SK-MEL-5 (cell line): ENCODE measurements around the gene ALG12. TPM values are rescaled to one million over a fixed set of nuclear protein-coding genes. Genes with fewer than 3 reads are reported as not detected.

Experiments
- DNase-seq: peaks from one replicate; pipeline ENCODE4 v3.0.0-alpha.2; 2016; ENCODE audit warnings: low read depth, low spot score
- in situ Hi-C: cut with HindIII; loops from 2 replicates; pipeline ENCODE4 v1.10.0; 2016; ENCODE audit warnings: low sequenced_read_pairs, high pct_unique_total_duplicates, low pct_unique_long_range_greater_than_20kb
- total RNA-seq: library from RNA; depleted of rRNA; stranded (reverse); fragments of >200 nt; shearing (Covaris generic); gene quantifications from 2 replicates; pipeline ENCODE4 v1.2.3, GENCODE V29; 2014

The ALG12 gene
- total RNA-seq, 1 experiment from 2014 or later = 22.8 TPM

- in situ Hi-C loops = no loop called here
Observed at GRCh38 chr22:49885281-49885680, 33.0 kb downstream of the ALG12 start.

GRCh38 chr22:49884503-49885260 lies 33.6 kb downstream of the ALG12 start:
- in situ Hi-C loops = no loop called here
- no peak for DNase-seq

More at GRCh38 chr22:49885281-49885680, 33.0 kb downstream of the ALG12 start:
- no peak for DNase-seq

- in situ Hi-C loops = no loop called here
- DNase-seq = no peak
Observed at GRCh38 chr22:49884075-49884474, 34.2 kb downstream of the ALG12 start.

- DNase-seq = no peak
- in situ Hi-C loops = no loop called here
Observed at GRCh38 chr22:49883294-49883640, 35.0 kb downstream of the ALG12 start.

GRCh38 chr22:49882519-49883293 lies 35.5 kb downstream of the ALG12 start:
- in situ Hi-C loops = no loop called here

GRCh38 chr22:49881856-49882255 lies 36.4 kb downstream of the ALG12 start:
- in situ Hi-C loops = no loop called here
- DNase-seq = no peak

More at GRCh38 chr22:49882519-49883293, 35.5 kb downstream of the ALG12 start:
- DNase-seq = no peak

GRCh38 chr22:49880281-49880680 lies 38.0 kb downstream of the ALG12 start:
- DNase-seq = no peak
- in situ Hi-C loops = no loop called here

- in situ Hi-C loops = no loop called here
- no peak for DNase-seq
Observed at GRCh38 chr22:49879871-49880270, 38.4 kb downstream of the ALG12 start.

GRCh38 chr22:49878206-49878605 lies 40.0 kb downstream of the ALG12 start:
- DNase-seq = no peak
- in situ Hi-C loops = no loop called here

- no peak for DNase-seq
- in situ Hi-C loops = no loop called here
Observed at GRCh38 chr22:49877642-49878041, 40.6 kb downstream of the ALG12 start.

GRCh38 chr22:49873228-49873940 lies 44.9 kb downstream of the ALG12 start:
- in situ Hi-C loops = no loop called here
- no peak for DNase-seq

GRCh38 chr22:49872347-49872746 lies 45.9 kb downstream of the ALG12 start:
- in situ Hi-C loops = no loop called here
- no peak for DNase-seq

- DNase-seq = peak; percentile 41
- in situ Hi-C loops = no loop called here
Observed at GRCh38 chr22:49871482-49871881, 46.8 kb downstream of the ALG12 start.

- DNase-seq = no peak
- in situ Hi-C loops = no loop called here
Observed at GRCh38 chr22:49869845-49870712, 48.2 kb downstream of the ALG12 start.

- DNase-seq = no peak
- in situ Hi-C loops = no loop called here
Observed at GRCh38 chr22:49869086-49869830, 49.0 kb downstream of the ALG12 start.

GRCh38 chr22:49867303-49868265 lies 50.7 kb downstream of the ALG12 start:
- no peak for DNase-seq
- in situ Hi-C loops = no loop called here
